ENCODE data around the gene SLC25A52.

GRCh38 chr18:31760695-31761094 lies at the start of gene SLC25A52:
- no peak for TF ChIP-seq POLR2A (IDR thresholded peaks at IDR 0.05)
- TF ChIP-seq CTCF (IDR thresholded peaks at IDR 0.05), result no peak

Measured in esophagus squamous epithelium (tissue), 4 donors.